Measurements from ENCODE around the gene TIGD4. TPM values are rescaled to one million over a fixed set of nuclear protein-coding genes. Genes with fewer than 3 reads are reported as not detected.

The TIGD4 gene
- total and polyA plus RNA-seq, 2 of the 13 experiments (the other 11 are each of a cell fraction or from before 2014, with no cell fraction given), result 0.15 to 0.62 TPM

DNA sequence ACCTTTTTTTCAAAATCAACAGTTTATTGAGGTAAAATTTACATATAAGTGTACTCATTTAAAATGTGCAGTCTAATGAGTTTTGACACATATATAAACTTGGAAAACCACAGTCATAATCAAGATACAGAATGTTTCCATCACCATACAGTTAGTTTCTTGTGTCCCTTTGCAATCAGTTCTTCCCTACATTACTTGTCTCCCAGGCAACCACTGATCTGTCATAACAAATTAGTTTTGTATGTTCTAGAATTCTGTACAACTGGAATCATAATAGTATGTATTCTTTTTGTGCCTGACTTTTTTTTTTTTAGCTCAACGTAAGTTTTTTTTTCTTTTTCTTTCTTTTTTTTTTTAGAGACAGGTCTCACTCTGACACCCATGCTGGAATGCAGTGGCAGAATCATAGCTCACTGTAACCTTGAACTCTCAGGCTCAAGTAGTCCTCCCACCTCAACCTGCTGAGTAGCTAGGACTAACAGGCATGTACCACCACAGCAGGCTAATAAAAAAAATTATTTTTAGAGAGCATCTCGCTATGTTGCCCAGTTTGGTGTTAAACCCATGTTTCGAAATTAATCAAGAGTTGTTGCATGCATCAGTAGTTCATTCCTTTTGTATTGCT is 27.1 kb upstream of the TIGD4 start (continued):
- TF ChIP-seq, protein P1, sequence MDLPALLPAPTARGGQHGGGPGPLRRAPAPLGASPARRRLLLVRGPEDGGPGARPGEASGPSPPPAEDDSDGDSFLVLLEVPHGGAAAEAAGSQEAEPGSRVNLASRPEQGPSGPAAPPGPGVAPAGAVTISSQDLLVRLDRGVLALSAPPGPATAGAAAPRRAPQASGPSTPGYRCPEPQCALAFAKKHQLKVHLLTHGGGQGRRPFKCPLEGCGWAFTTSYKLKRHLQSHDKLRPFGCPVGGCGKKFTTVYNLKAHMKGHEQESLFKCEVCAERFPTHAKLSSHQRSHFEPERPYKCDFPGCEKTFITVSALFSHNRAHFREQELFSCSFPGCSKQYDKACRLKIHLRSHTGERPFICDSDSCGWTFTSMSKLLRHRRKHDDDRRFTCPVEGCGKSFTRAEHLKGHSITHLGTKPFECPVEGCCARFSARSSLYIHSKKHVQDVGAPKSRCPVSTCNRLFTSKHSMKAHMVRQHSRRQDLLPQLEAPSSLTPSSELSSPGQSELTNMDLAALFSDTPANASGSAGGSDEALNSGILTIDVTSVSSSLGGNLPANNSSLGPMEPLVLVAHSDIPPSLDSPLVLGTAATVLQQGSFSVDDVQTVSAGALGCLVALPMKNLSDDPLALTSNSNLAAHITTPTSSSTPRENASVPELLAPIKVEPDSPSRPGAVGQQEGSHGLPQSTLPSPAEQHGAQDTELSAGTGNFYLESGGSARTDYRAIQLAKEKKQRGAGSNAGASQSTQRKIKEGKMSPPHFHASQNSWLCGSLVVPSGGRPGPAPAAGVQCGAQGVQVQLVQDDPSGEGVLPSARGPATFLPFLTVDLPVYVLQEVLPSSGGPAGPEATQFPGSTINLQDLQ (CRISPR knock-in tag; IDR thresholded peaks at IDR 0.05), result no peak
- TF ChIP-seq FIP1L1 (IDR thresholded peaks at IDR 0.05; ENCODE audit: borderline replicate concordance, insufficient read depth, low read depth, low read length) (no peak), CEBPB (IDR thresholded peaks at IDR 0.05; ENCODE audit: borderline replicate concordance, low read depth, low read length) (no peak), ZNF263 (CRISPR knock-in tag; IDR thresholded peaks at IDR 0.05) (peak; percentile 69; the same call in 1 of the 2 replicates), ZNF629 (CRISPR knock-in tag; conservative IDR thresholded peaks at IDR 0.05) (no peak), MZF1 (CRISPR knock-in tag; IDR thresholded peaks at IDR 0.05; ENCODE audit: borderline replicate concordance) (no peak), ZNF737 (CRISPR knock-in tag; IDR thresholded peaks at IDR 0.05; ENCODE audit: borderline replicate concordance) (no peak), ZNF367 (CRISPR knock-in tag; IDR thresholded peaks at IDR 0.05; ENCODE audit: borderline replicate concordance) (no peak), STAT5B (CRISPR knock-in tag; IDR thresholded peaks at IDR 0.05) (no peak), TCF7 (IDR thresholded peaks at IDR 0.05; ENCODE audit: low read depth) (no peak)
- TF ChIP-seq, protein P2, sequence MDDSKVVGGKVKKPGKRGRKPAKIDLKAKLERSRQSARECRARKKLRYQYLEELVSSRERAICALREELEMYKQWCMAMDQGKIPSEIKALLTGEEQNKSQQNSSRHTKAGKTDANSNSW (CRISPR knock-in tag; IDR thresholded peaks at IDR 0.05; ENCODE audit: borderline replicate concordance), result no peak
- TF ChIP-seq, protein P3, sequence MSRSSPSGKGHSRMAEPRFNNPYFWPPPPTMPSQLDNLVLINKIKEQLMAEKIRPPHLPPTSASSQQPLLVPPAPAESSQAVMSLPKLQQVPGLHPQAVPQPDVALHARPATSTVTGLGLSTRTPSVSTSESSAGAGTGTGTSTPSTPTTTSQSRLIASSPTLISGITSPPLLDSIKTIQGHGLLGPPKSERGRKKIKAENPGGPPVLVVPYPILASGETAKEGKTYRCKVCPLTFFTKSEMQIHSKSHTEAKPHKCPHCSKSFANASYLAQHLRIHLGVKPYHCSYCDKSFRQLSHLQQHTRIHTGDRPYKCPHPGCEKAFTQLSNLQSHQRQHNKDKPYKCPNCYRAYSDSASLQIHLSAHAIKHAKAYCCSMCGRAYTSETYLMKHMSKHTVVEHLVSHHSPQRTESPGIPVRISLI (CRISPR knock-in tag; IDR thresholded peaks at IDR 0.05; ENCODE audit: borderline replicate concordance), result 0 out of 2 replicates have a peak, but pooled peaks have one; percentile 20
